WTC11 (cell line): ENCODE measurements around the gene ANKRD33. TPM values are rescaled to one million over a fixed set of nuclear protein-coding genes. Genes with fewer than 3 reads are reported as not detected.
A peak's percentile ranks its signal among the peaks of the same experiment; 100 is the strongest.

Source experiments
- ATAC-seq: fragments of 200-7000 bp; cut with Tn5 transposase; 2 replicates; pipeline ENCODE4 v1.10.0; 2021; ENCODE audit warnings: mild to moderate bottlenecking, moderate library complexity
- CTCF ChIA-PET: fragments of 300-600 bp; sonication (Branson Sonifier 250); formaldehyde crosslinking; loops from one replicate; lab custom pipeline; 2021; ENCODE audit warnings: antibody characterized with exemption; lab: Charles Lee
- POLR2A ChIA-PET: fragments of 350-600 bp; sonication (Branson Sonifier 250); formaldehyde crosslinking; loops from one replicate; lab custom pipeline; 2021; ENCODE audit warnings: antibody characterized with exemption; lab: Charles Lee
- DNase-seq: peaks from one replicate; pipeline ENCODE4 v3.0.0; 2021; ENCODE audit warnings: low spot score
- H3K27ac Mint-ChIP-seq: 2 replicates; pipeline ENCODE4 v1.8.0; 2021; ENCODE audit warnings: mixed read lengths
- H3K27me3 Mint-ChIP-seq: 2 replicates; pipeline ENCODE4 v1.8.0; 2021; ENCODE audit warnings: low read depth, mild to moderate bottlenecking, moderate library complexity, mixed read lengths
- H3K36me3 Mint-ChIP-seq: 2 replicates; pipeline ENCODE4 v1.8.0; 2021; ENCODE audit warnings: mixed read lengths
- H3K4me1 Mint-ChIP-seq: 2 replicates; pipeline ENCODE4 v1.8.0; 2022; ENCODE audit warnings: mixed read lengths
- H3K4me3 Mint-ChIP-seq: 2 replicates; pipeline ENCODE4 v1.8.0; 2021; ENCODE audit warnings: mild to moderate bottlenecking, moderate library complexity, mixed read lengths
- H3K9me3 Mint-ChIP-seq: 2 replicates; pipeline ENCODE4 v1.8.0; 2021; ENCODE audit warnings: mixed read lengths
- AR ChIP-seq: fragments of 250-450 bp; sonication (Bioruptor Pico); IDR thresholded peaks from 2 replicates; pipeline ENCODE4 v1.9.0; 2021; ENCODE audit warnings: mild to moderate bottlenecking
- ATF1 ChIP-seq: sonication (generic); formaldehyde crosslinking; IDR thresholded peaks from 2 replicates; pipeline ENCODE4 v1.8.1; 2023; ENCODE audit warnings: mild to moderate bottlenecking, moderate library complexity, missing genetic modification reagents
- CDX4 ChIP-seq: fragments of 250-450 bp; sonication (Bioruptor Pico); IDR thresholded peaks from 2 replicates; pipeline ENCODE4 v1.9.0; 2021; ENCODE audit warnings: moderate library complexity, mild to moderate bottlenecking, inconsistent platforms, borderline replicate concordance
- ELF4 ChIP-seq: sonication (generic); formaldehyde crosslinking; IDR thresholded peaks from 2 replicates; pipeline ENCODE4 v1.8.1; 2022; ENCODE audit warnings: low read depth, mild to moderate bottlenecking, moderate library complexity, missing genetic modification reagents
- FOXJ3 ChIP-seq: sonication (generic); formaldehyde crosslinking; IDR thresholded peaks from 2 replicates; pipeline ENCODE4 v1.9.0; 2021; ENCODE audit warnings: missing genetic modification reagents, mild to moderate bottlenecking, borderline replicate concordance
- FOXP4 ChIP-seq: sonication (generic); formaldehyde crosslinking; IDR thresholded peaks from 2 replicates; pipeline ENCODE4 v1.8.0; 2022; ENCODE audit warnings: mild to moderate bottlenecking, missing genetic modification reagents
- HMGA2 ChIP-seq: fragments of 250-450 bp; sonication (Bioruptor Pico); IDR thresholded peaks from 2 replicates; pipeline ENCODE4 v1.4.0; 2021; ENCODE audit warnings: mild to moderate bottlenecking, moderate library complexity
- HMGXB4 ChIP-seq: sonication (generic); formaldehyde crosslinking; IDR thresholded peaks from 2 replicates; pipeline ENCODE4 v1.8.1; 2023; ENCODE audit warnings: mild to moderate bottlenecking, moderate library complexity, missing genetic modification reagents
- PREB ChIP-seq: sonication (generic); formaldehyde crosslinking; IDR thresholded peaks from 2 replicates; pipeline ENCODE4 v1.8.1; 2022; ENCODE audit warnings: mild to moderate bottlenecking, missing genetic modification reagents, moderate library complexity, borderline replicate concordance
- PRRX2 ChIP-seq: fragments of 250-450 bp; sonication (Bioruptor Pico); IDR thresholded peaks from 2 replicates; pipeline ENCODE4 v1.8.0; 2021; ENCODE audit warnings: mild to moderate bottlenecking
- SMAD3 ChIP-seq: sonication (generic); formaldehyde crosslinking; IDR thresholded peaks from 2 replicates; pipeline ENCODE4 v1.8.0; 2022; ENCODE audit warnings: missing genetic modification reagents, mild to moderate bottlenecking, borderline replicate concordance
- SOX15 ChIP-seq: fragments of 250-450 bp; sonication (Bioruptor Pico); IDR thresholded peaks from 2 replicates; pipeline ENCODE4 v1.9.0; 2021; ENCODE audit warnings: mild to moderate bottlenecking
- ZNF263 ChIP-seq: sonication (generic); formaldehyde crosslinking; IDR thresholded peaks from 2 replicates; pipeline ENCODE4 v1.8.1; 2022; ENCODE audit warnings: low read depth, mild to moderate bottlenecking, moderate library complexity, missing genetic modification reagents
- ZNF317 ChIP-seq: sonication (generic); formaldehyde crosslinking; IDR thresholded peaks from 2 replicates; pipeline ENCODE4 v1.8.1; 2023; ENCODE audit warnings: low read depth, mild to moderate bottlenecking, moderate library complexity, missing genetic modification reagents, borderline replicate concordance
- ZNF425 ChIP-seq: fragments of 250-450 bp; sonication (Bioruptor Pico); conservative IDR thresholded peaks from 2 replicates; pipeline ENCODE4 v1.9.0; 2021; ENCODE audit warnings: mild to moderate bottlenecking
- ZNF532 ChIP-seq: fragments of 250-450 bp; sonication (Bioruptor Pico); IDR thresholded peaks from 2 replicates; pipeline ENCODE4 v1.9.0; 2021; ENCODE audit warnings: mild to moderate bottlenecking, borderline replicate concordance
- ZNF671 ChIP-seq: fragments of 250-450 bp; sonication (Bioruptor Pico); IDR thresholded peaks from 2 replicates; pipeline ENCODE4 v1.8.0; 2021; ENCODE audit warnings: mild to moderate bottlenecking
- total RNA-seq: library from RNA; stranded (reverse); gene quantifications from 3 replicates; pipeline ENCODE4 v1.2.3, GENCODE V29; 2021

The ANKRD33 gene
- total RNA-seq, 1 experiment from 2014 or later: 1.7 TPM

GRCh38 chr12:51870504-51870903, 17.4 kb upstream of the ANKRD33 start:
- DNase-seq: no peak
- Mint-ChIP-seq H3K36me3 (no peaks in the 10 kb centered on the region), H3K27ac (no peak overlapping the region), H3K4me1 (peaks cover 69% of the 10 kb centered on the region), H3K9me3 (no peaks in the 10 kb centered on the region), H3K27me3 (peaks cover 54% of the 10 kb centered on the region), H3K4me3 (peak overlapping the region; percentile 69)
- TF ChIP-seq HMGA2 (CRISPR knock-in tag) (no peak), SMAD3 (CRISPR knock-in tag) (no peak), ZNF317 (CRISPR knock-in tag) (no peak), ZNF263 (no peak), ELF4 (CRISPR knock-in tag) (no peak), ATF1 (no peak), HMGXB4 (CRISPR knock-in tag) (no peak), AR (CRISPR knock-in tag) (no peak), PRRX2 (CRISPR knock-in tag) (no peak), FOXJ3 (CRISPR knock-in tag) (no peak), FOXP4 (CRISPR knock-in tag) (no peak), ZNF671 (CRISPR knock-in tag) (no peak)
- CTCF ChIA-PET: interaction anchor here (0.8 to 7.2 kb wide), 12 partner anchors 9 to 446 kb away, joined by 3 to 164 read pairs (median 6); partner anchors contain the start of genes FIGNL2 and SLC4A8
- POLR2A ChIA-PET: interaction anchor here (1.1 to 1.6 kb wide), 2 partner anchors 18 to 22 kb away, joined by 3 to 4 read pairs; partner anchors contain the start of genes ANKRD33 and FIGNL2
- ATAC-seq: no peak

- Mint-ChIP-seq H3K27ac (no peak overlapping the region), H3K9me3 (no peaks in the 10 kb centered on the region), H3K27me3 (peaks cover 48% of the 10 kb centered on the region), H3K4me3 (no peak overlapping the region), H3K36me3 (no peaks in the 10 kb centered on the region), H3K4me1 (peaks cover 63% of the 10 kb centered on the region)
- DNase-seq (no peak), ATAC-seq (no peak)
- CTCF ChIA-PET: interaction anchor here (0.6 to 7.2 kb wide), 14 partner anchors 7 to 452 kb away, joined by 3 to 164 read pairs (median 6); partner anchors contain the start of genes ANKRD33, FIGNL2 and SLC4A8
- POLR2A ChIA-PET: interaction anchor here (1.1 kb wide), 1 partner anchor 22 kb away, joined by 3 read pairs; the partner anchor contains the start of gene FIGNL2
- TF ChIP-seq SOX15 (CRISPR knock-in tag): no peak
- TF ChIP-seq ZNF425 (CRISPR knock-in tag): no peak
- no peak for TF ChIP-seq CDX4 (CRISPR knock-in tag)
- TF ChIP-seq ZNF532 (CRISPR knock-in tag): no peak
- no peak for TF ChIP-seq PREB (CRISPR knock-in tag)
These were observed 16.8 kb upstream of the ANKRD33 start for GRCh38 chr12:51871126-51871525.
